Astrocyte of the spinal cord (primary cell): ENCODE measurements around the gene C6orf163.

Experiments used
- DNase-seq: peaks from one replicate; pipeline ENCODE4 v3.0.0; 2011; ENCODE audit warnings: low read depth, low spot score
- H3K4me3 ChIP-seq: 2 replicates; pipeline ENCODE4 v1.5.1; 2011; ENCODE audit warnings: low read depth, mild to moderate bottlenecking, low read length, moderate library complexity
- in situ Hi-C: cut with HindIII; loops from 2 replicates; pipeline ENCODE4 v1.10.0; 2017; ENCODE audit warnings: low sequenced_read_pairs
- TF ChIP-seq, protein P1 (sequence below): IDR thresholded peaks from 2 replicates; pipeline ENCODE4 v1.5.1; 2012; ENCODE audit warnings: low read depth, mild to moderate bottlenecking, low read length, inconsistent platforms

Gene C6orf163

GRCh38 chr6:87373377-87373776, 28.8 kb downstream of the C6orf163 start:
- DNase-seq: no peak
- TF ChIP-seq, protein P1, sequence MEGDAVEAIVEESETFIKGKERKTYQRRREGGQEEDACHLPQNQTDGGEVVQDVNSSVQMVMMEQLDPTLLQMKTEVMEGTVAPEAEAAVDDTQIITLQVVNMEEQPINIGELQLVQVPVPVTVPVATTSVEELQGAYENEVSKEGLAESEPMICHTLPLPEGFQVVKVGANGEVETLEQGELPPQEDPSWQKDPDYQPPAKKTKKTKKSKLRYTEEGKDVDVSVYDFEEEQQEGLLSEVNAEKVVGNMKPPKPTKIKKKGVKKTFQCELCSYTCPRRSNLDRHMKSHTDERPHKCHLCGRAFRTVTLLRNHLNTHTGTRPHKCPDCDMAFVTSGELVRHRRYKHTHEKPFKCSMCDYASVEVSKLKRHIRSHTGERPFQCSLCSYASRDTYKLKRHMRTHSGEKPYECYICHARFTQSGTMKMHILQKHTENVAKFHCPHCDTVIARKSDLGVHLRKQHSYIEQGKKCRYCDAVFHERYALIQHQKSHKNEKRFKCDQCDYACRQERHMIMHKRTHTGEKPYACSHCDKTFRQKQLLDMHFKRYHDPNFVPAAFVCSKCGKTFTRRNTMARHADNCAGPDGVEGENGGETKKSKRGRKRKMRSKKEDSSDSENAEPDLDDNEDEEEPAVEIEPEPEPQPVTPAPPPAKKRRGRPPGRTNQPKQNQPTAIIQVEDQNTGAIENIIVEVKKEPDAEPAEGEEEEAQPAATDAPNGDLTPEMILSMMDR: no peak
- in situ Hi-C loops: no loop called here
- no peak overlapping the region for H3K4me3 ChIP-seq

DNA sequence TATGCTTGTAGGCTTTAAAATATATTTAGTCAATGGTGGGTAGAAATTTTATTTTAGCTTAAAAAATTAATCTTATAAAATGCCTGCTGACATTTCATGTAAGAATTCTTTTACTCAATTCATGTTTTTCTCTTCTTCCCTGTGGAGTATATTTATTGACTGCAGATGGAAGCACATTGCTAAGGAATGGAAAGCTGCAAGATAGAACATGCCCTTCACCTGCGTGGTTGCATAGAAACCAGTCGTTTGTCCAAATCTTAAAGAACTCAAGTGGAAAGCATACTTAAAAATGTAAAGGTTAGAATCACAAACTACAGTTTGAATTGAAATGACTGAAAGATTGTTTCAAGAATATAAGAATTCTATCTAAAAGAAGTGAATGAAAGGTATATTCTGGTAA, 30.7 kb downstream of the C6orf163 start:
- H3K4me3 ChIP-seq: no peak overlapping the region
- TF ChIP-seq, protein P1: no peak
- in situ Hi-C loops: no loop called here
- DNase-seq: no peak

DNA sequence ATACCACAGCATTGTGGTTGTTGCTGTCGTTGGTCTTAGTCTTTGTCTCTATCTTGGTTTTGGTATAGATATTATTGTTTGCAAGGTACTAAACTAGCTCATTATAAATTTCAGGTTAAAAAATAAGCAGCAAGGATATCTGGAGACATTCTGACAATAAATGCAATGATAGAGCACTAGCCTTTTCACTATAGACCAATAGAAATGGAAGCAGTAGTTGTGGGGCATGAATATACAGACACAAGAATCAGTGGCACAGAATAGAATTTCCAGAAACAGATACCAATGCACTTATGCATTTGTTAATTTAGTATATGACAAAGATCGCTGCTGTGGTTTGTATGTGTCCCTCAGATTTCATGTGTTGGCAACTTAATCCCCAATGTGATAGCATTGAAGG, 32.0 kb downstream of the C6orf163 start:
- H3K4me3 ChIP-seq: no peak overlapping the region
- no peak for DNase-seq
- TF ChIP-seq, protein P1: no peak
- in situ Hi-C loops: no loop called here

- DNase-seq: no peak
- in situ Hi-C loops: no loop called here
- TF ChIP-seq, protein P1: no peak
- H3K4me3 ChIP-seq: no peak overlapping the region
These were observed 34.3 kb downstream of the C6orf163 start for GRCh38 chr6:87378947-87379346.

DNA sequence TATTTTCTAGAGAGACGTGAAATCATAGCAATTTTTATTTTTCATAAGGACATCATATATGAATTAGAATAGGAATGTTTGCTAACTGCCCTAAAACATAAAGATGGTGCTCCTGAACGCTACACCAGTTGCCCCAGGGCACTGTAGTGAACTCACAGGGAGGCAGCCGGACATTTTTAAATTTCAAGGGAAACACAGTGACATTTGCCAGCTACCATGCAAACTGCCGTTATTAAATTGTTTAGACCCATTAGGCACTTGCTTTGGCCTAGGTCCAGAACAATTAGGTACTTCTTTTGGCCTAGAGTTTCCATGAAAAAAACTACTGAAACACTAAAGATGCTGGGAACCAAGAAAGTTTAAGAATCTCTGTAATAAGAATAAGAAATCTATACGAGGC, 38.2 kb downstream of the C6orf163 start:
- H3K4me3 ChIP-seq: no peak overlapping the region
- DNase-seq: no peak
- TF ChIP-seq, protein P1: no peak
- in situ Hi-C loops: no loop called here

DNA sequence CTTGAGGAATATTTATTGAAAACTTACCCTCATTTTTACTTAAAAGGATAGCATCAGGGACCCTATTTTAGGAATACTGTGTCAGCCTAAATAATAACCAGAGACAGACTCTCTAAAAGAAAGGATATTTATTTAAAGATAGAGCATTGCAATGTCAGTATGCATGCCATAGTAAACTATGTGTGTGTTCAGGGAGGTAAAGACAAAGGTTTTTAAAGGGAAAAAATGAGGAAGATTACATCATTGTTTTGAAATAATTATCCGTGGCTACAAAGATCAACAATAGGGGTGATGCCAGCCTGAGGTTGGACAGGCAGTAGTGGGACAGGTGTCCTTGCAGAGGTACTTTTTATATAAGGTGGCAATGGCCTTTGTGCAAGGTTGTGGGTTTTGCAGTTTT, 39.4 kb downstream of the C6orf163 start:
- TF ChIP-seq, protein P1: no peak
- in situ Hi-C loops: no loop called here
- H3K4me3 ChIP-seq: no peak overlapping the region
- no peak for DNase-seq

GRCh38 chr6:87384449-87384848, 39.8 kb downstream of the C6orf163 start:
- no peak for DNase-seq
- no peak overlapping the region for H3K4me3 ChIP-seq
- in situ Hi-C loops: no loop called here
- TF ChIP-seq, protein P1: no peak
